Measurements from ENCODE around the gene NDUFS6.
A peak's percentile ranks its signal among the peaks of the same experiment; 100 is the strongest.

NDUFS6 gene

DNA sequence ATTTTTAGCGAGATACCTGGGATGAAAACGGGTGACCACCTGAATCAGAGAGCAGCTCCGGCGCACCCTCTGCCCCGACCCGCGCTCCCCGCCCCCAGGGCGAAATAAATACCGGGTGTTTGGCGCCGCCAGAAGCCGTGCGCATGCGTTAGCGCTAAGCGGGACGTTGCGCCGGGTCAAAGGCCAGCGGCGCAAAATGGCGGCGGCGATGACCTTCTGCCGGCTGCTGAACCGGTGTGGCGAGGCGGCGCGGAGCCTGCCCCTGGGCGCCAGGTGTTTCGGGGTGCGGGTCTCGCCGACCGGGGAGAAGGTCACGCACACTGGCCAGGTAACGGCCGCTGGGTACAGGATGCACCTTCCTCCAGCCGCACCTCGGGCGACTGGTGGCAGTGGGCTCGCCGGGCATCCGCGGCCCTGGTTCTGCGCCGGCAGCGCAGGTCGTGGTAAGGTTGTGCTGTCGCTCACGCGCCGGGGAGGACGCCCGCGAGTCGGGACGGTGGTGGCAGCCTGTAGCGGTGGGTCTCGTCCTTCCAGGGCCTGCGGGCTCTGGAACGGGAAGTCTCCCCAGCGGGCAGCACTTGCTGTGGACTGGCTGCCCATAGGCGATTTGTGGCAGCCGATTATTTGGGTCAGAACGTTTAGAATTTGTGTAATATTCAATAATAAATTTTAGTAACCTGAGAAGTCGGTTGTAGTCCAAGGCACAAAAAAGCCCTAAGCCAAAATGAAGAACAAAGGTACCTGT lies at the start of gene NDUFS6:
Gene NDUFS6, plus strand, starts transcription at position 186 of the 745 bp plus-strand sequence. Its CDS starts 11 bp downstream, at position 197.
- H3K4me3 ChIP-seq (ENCODE audit: low read length), result peak within 1 kb of the TSS; percentile 81
- H3K27me3 ChIP-seq (ENCODE audit: insufficient read depth, low read length), result no peaks in the 10 kb centered on the region
- H3K4me1 ChIP-seq (ENCODE audit: insufficient read depth, low read length), result peaks cover 2% of the 10 kb centered on the region; the same call in 1 of the 2 replicates
- H3K9ac ChIP-seq (ENCODE audit: low read depth, low read length), result peak within 1 kb of the TSS; percentile 94
- peak within 1 kb of the TSS; percentile 83 for H3K27ac ChIP-seq (ENCODE audit: low read length)
- H3K36me3 ChIP-seq (ENCODE audit: insufficient read depth, low read depth, low read length), result peaks cover 65% of the 10 kb centered on the region
- H3K9me3 ChIP-seq (ENCODE audit: insufficient read depth, low read depth, low read length), result no peaks in the 10 kb centered on the region

DNA sequence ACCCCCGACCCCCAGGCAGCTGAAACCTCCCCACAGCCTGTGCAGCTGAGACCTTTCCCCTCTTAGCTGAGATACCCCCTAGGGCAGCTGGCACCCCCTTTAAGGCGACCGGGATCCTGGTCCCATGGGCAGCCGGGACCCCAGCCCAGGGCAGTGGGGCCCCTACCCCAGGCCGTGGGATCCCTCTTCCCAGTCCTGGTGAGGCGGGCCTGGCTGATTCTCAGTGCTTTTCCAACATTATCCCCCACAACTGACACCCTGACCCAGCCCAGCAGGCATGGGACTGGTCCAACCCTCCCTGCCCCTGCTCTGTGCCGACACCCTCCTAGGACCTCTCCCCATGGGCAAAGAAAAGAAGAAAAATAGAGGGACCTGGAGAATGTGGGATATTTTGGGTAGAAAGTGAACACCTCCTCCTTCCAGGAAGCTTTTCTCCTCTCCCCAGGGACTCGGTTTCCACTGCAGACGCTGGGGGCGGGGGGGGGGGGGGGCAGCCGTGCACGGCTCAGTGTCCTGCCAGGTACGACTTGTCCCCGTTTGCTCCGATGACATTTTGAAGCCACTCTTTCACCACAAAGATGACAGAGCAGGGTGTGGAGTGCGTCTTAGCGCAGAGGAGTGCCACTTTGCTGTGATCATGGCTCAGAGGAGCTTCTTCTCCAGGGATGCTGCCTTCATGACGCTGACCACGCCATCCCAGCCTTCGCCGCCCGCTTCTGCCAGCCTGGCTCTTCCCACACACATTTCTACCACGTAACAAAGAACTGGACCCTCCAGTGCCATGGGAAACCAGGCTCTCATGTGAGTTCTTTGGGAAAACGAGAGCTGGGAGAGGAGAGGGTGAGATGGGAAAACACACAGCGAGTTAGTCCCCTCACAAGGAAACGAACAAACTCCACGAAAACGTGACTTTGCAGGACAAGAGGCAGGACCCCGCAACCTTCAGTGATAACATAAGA lies 49.1 kb upstream of the NDUFS6 start:
- no peak overlapping the region for H3K9ac ChIP-seq (ENCODE audit: low read depth, low read length)
- no peaks in the 10 kb centered on the region for H3K36me3 ChIP-seq (ENCODE audit: insufficient read depth, low read depth, low read length)
- H3K4me1 ChIP-seq (ENCODE audit: insufficient read depth, low read length), result peaks cover 4% of the 10 kb centered on the region; the same call in 1 of the 2 replicates
- H3K9me3 ChIP-seq (ENCODE audit: insufficient read depth, low read depth, low read length), result no peaks in the 10 kb centered on the region
- H3K4me3 ChIP-seq (ENCODE audit: low read length), result no peak overlapping the region
- no peaks in the 10 kb centered on the region for H3K27me3 ChIP-seq (ENCODE audit: insufficient read depth, low read length)
- H3K27ac ChIP-seq (ENCODE audit: low read length), result no peak overlapping the region

- H3K4me1 ChIP-seq (ENCODE audit: insufficient read depth, low read length), result peaks cover 4% of the 10 kb centered on the region; the same call in 1 of the 2 replicates
Measured at GRCh38 chr5:1752881-1753280, 48.3 kb upstream of the NDUFS6 start.

DNA sequence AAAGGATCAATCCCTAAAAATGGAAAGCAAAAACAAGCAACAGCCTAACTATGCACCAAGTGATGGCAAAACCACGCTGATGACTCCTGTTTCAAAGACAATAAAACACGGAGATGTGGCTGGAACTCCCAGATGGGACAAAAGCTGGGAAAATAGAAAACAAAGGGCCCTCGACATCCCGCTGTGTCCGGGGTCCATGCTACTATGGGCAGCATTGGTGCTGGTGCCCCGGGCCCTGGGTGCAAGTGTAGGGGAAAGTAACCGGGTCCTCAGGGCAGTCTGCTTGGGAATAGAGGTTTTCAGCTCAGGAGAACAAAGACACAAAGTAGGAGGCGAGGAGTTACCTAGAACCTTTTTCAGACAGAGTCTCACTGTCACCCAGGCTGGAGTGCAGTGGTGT lies 47.7 kb upstream of the NDUFS6 start:
- no peak overlapping the region for H3K4me3 ChIP-seq (ENCODE audit: low read length)
- H3K27ac ChIP-seq (ENCODE audit: low read length), result no peak overlapping the region
- H3K4me1 ChIP-seq (ENCODE audit: insufficient read depth, low read length), result peaks cover 4% of the 10 kb centered on the region; the same call in 1 of the 2 replicates
- H3K9ac ChIP-seq (ENCODE audit: low read depth, low read length), result no peak overlapping the region
- no peaks in the 10 kb centered on the region for H3K9me3 ChIP-seq (ENCODE audit: insufficient read depth, low read depth, low read length)
- H3K27me3 ChIP-seq (ENCODE audit: insufficient read depth, low read length), result no peaks in the 10 kb centered on the region
- H3K36me3 ChIP-seq (ENCODE audit: insufficient read depth, low read depth, low read length), result no peaks in the 10 kb centered on the region

More at GRCh38 chr5:1752881-1753280, 48.3 kb upstream of the NDUFS6 start:
- no peak overlapping the region for H3K27ac ChIP-seq (ENCODE audit: low read length)
- H3K36me3 ChIP-seq (ENCODE audit: insufficient read depth, low read depth, low read length), result no peaks in the 10 kb centered on the region
- no peaks in the 10 kb centered on the region for H3K9me3 ChIP-seq (ENCODE audit: insufficient read depth, low read depth, low read length)
- no peaks in the 10 kb centered on the region for H3K27me3 ChIP-seq (ENCODE audit: insufficient read depth, low read length)
- no peak overlapping the region for H3K9ac ChIP-seq (ENCODE audit: low read depth, low read length)
- H3K4me3 ChIP-seq (ENCODE audit: low read length), result no peak overlapping the region

DNA sequence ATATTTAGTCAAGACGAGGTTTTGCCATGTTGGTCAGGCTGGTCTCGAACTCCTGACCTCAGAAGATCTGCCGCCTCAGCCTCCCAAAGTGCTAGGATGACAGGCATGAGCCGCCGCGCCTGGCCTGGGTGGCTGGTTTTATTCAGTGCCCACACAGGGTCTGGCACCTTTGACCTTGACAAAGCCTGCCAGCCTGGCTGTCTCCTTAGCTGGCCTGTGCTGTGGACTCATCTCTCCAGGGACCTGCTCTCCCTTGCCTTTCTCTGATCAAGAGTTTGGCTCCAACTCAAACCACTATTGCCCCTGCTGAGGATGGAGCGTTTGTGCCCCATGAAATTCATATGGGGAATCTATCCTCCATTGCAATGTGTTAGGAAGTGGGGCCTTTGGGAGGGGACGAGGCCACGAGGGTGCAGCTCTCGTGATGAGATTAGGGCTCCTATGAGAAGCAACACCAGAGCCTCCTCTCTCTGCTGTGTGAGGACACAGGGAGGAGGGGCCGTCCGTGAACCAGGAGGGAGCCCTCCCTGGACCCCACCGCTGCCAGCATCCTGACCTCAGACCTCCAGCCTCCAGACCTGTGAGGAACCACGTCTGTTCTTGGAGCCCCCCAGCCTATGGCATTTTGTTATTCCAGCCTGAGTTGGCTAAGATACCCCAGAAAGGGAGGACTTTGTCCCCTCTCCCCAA lies 46.5 kb upstream of the NDUFS6 start:
- no peak overlapping the region for H3K27ac ChIP-seq (ENCODE audit: low read length)
- H3K9ac ChIP-seq (ENCODE audit: low read depth, low read length), result no peak overlapping the region
- H3K4me3 ChIP-seq (ENCODE audit: low read length), result no peak overlapping the region
- H3K4me1 ChIP-seq (ENCODE audit: insufficient read depth, low read length), result peaks cover 4% of the 10 kb centered on the region; the same call in 1 of the 2 replicates
- H3K9me3 ChIP-seq (ENCODE audit: insufficient read depth, low read depth, low read length), result no peaks in the 10 kb centered on the region
- H3K36me3 ChIP-seq (ENCODE audit: insufficient read depth, low read depth, low read length), result no peaks in the 10 kb centered on the region
- H3K27me3 ChIP-seq (ENCODE audit: insufficient read depth, low read length), result no peaks in the 10 kb centered on the region

- Histone ChIP-seq H3K4me1 (ENCODE audit: insufficient read depth, low read length) (peaks cover 4% of the 10 kb centered on the region; the same call in 1 of the 2 replicates), H3K27me3 (ENCODE audit: insufficient read depth, low read length) (no peaks in the 10 kb centered on the region), H3K9ac (ENCODE audit: low read depth, low read length) (no peak overlapping the region), H3K9me3 (ENCODE audit: insufficient read depth, low read depth, low read length) (no peaks in the 10 kb centered on the region), H3K36me3 (ENCODE audit: insufficient read depth, low read depth, low read length) (no peaks in the 10 kb centered on the region), H3K27ac (ENCODE audit: low read length) (no peak overlapping the region), H3K4me3 (ENCODE audit: low read length) (no peak overlapping the region)
Measured at GRCh38 chr5:1755321-1755949, 45.8 kb upstream of the NDUFS6 start.

DNA sequence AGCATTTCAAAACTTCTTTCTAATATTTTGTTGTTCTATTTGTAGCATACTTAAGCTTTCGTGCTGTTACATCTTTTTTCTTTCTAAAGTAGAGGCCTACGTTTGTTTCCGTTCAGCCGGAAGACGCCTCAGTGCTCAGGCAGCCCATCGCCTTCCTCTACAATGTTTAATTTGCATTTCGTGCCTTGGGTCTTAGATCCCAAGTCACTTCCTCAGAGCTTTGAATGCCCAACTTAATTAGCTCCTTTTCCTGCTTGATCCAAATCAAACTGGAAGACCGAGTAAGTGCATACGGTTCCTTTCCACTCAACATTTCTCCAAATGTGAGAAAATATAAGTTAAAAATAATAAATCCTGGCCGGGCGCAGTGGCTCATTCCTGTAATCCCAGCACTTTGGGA lies 44.7 kb upstream of the NDUFS6 start:
- Histone ChIP-seq H3K4me3 (ENCODE audit: low read length) (no peak overlapping the region), H3K4me1 (ENCODE audit: insufficient read depth, low read length) (peaks cover 4% of the 10 kb centered on the region; the same call in 1 of the 2 replicates), H3K9ac (ENCODE audit: low read depth, low read length) (no peak overlapping the region), H3K27ac (ENCODE audit: low read length) (no peak overlapping the region), H3K9me3 (ENCODE audit: insufficient read depth, low read depth, low read length) (no peaks in the 10 kb centered on the region), H3K27me3 (ENCODE audit: insufficient read depth, low read length) (no peaks in the 10 kb centered on the region), H3K36me3 (ENCODE audit: insufficient read depth, low read depth, low read length) (no peaks in the 10 kb centered on the region)

GRCh38 chr5:1757511-1757910 lies 43.7 kb upstream of the NDUFS6 start:
- no peak overlapping the region for H3K4me3 ChIP-seq (ENCODE audit: low read length)
- H3K27me3 ChIP-seq (ENCODE audit: insufficient read depth, low read length), result no peaks in the 10 kb centered on the region
- H3K4me1 ChIP-seq (ENCODE audit: insufficient read depth, low read length), result peaks cover 4% of the 10 kb centered on the region; the same call in 1 of the 2 replicates
- H3K9ac ChIP-seq (ENCODE audit: low read depth, low read length), result no peak overlapping the region
- H3K27ac ChIP-seq (ENCODE audit: low read length), result no peak overlapping the region
- H3K36me3 ChIP-seq (ENCODE audit: insufficient read depth, low read depth, low read length), result no peaks in the 10 kb centered on the region
- H3K9me3 ChIP-seq (ENCODE audit: insufficient read depth, low read depth, low read length), result no peaks in the 10 kb centered on the region

DNA sequence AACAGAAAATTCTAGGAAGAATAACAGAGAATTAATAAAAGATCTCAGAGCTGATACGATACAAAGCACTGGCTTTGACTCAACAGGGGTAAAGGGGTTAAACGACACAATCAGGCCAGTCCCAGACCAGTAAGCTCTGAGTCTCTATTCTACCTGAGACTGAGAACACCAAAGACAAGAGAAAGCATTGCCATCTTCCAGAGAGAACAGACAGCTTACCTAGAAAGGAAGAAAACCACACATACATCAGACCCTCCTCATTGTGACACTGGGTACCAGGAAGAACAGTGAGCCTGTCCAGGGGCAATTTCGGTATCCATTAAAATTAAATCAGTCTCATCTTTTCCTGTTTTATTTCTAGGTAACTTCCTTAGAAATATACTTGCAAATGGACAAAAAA lies 42.6 kb upstream of the NDUFS6 start:
- no peaks in the 10 kb centered on the region for H3K27me3 ChIP-seq (ENCODE audit: insufficient read depth, low read length)
- no peak overlapping the region for H3K27ac ChIP-seq (ENCODE audit: low read length)
- no peak overlapping the region for H3K4me3 ChIP-seq (ENCODE audit: low read length)
- no peak overlapping the region for H3K9ac ChIP-seq (ENCODE audit: low read depth, low read length)
- H3K36me3 ChIP-seq (ENCODE audit: insufficient read depth, low read depth, low read length), result no peaks in the 10 kb centered on the region
- H3K9me3 ChIP-seq (ENCODE audit: insufficient read depth, low read depth, low read length), result no peaks in the 10 kb centered on the region
- peaks cover 4% of the 10 kb centered on the region; the same call in 1 of the 2 replicates for H3K4me1 ChIP-seq (ENCODE audit: insufficient read depth, low read length)

DNA sequence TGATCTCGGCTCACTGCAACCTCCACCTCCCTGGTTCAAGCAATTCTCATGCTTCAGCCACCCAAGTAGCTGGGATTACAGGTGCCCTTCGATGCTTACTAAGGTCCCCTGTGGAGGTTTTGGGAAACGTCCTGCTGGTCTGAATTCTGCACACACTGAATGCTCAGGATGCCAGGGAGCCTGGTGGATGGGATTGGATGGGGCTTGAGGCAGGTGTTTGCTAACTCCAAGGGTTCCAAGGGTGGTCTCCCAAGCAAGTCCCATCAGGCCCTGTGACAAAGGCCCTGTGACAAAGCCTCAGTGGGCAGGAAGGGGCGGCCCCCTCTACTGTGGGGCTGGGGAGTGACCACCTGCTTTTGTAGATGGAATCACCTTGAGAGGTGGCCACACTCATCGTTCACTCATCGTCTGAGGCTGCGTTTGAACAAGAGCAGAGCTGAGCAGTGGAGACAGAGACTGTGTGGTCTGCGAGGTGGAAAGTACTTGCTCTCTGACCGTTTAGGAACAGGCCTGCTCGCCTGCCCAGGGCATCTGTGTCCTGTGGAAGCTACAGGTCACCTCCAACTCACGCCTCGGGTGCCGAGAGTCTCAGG lies 41.7 kb upstream of the NDUFS6 start:
- H3K4me1 ChIP-seq (ENCODE audit: insufficient read depth, low read length), result peaks cover 4% of the 10 kb centered on the region; the same call in 1 of the 2 replicates
- H3K9ac ChIP-seq (ENCODE audit: low read depth, low read length), result no peak overlapping the region
- no peaks in the 10 kb centered on the region for H3K36me3 ChIP-seq (ENCODE audit: insufficient read depth, low read depth, low read length)
- no peak overlapping the region for H3K4me3 ChIP-seq (ENCODE audit: low read length)
- no peaks in the 10 kb centered on the region for H3K9me3 ChIP-seq (ENCODE audit: insufficient read depth, low read depth, low read length)
- no peaks in the 10 kb centered on the region for H3K27me3 ChIP-seq (ENCODE audit: insufficient read depth, low read length)
- H3K27ac ChIP-seq (ENCODE audit: low read length), result no peak overlapping the region

Measured in iPS-20b (cell line).